HT1080 (cell line): ENCODE results near the gene RHOG. TPM values are rescaled to one million over a fixed set of nuclear protein-coding genes. Genes with fewer than 3 reads are reported as not detected.

ENCODE experiments used
- DNase-seq: peaks from one replicate; pipeline ENCODE4 v3.0.0-alpha.2; 2015; ENCODE audit warnings: low read depth
- small RNA-seq: library from RNA; depleted of rRNA; stranded (forward); fragments of <200 nt; gene quantifications from one replicate; pipeline ENCODE3, GENCODE V24; 2014
- total RNA-seq: library from RNA; depleted of rRNA; stranded (reverse); fragments of >200 nt; shearing (Covaris generic); gene quantifications from 2 replicates; pipeline ENCODE4 v1.2.3, GENCODE V29; 2014; rRNA removed

The RHOG gene
- total RNA-seq, 1 experiment from 2014 or later: 98.7 TPM

DNA sequence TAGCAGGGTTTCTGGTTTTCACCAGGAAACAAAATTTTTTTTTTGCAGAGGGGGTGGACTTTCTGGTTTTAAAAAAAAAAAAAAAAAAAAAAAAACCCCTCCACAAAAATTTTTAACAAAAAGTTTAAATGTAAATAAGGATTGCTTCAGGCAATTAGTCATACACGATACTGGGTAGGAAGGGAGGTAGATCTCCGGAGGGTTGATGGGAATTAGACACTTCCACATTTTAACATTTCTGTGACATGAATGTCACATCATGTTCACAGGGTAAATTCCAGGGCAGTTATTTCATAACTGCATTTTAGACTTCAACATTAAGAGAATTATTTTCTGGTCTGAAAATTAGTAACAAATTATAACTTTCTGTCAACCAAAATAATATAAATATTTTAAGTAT, 59.3 kb downstream of the RHOG start:
- DNase-seq: no peak

Small RNA genes lying within 50 kb of the gene (small RNA-seq; reads per million reads assigned to genes)
- not detected for gene RNU7-50P

Other genes with a start within 250 kb of the RHOG start
- not detected in 2 replicates for gene ART5, start 199.0 kb downstream of the RHOG start, total RNA-seq
- gene ART1, start 195.8 kb downstream of the RHOG start, total RNA-seq: not detected in 2 replicates
- gene CHRNA10, start 169.6 kb downstream of the RHOG start, total RNA-seq: 0.43 and 2.5 TPM in 2 replicates
- gene NUP98, start 43.4 kb downstream of the RHOG start, total RNA-seq: 126 and 168 TPM in 2 replicates
- gene PGAP2, start 32.4 kb downstream of the RHOG start, total RNA-seq: 11.0 and 12.0 TPM in 2 replicates
- 14.6 and 18.1 TPM in 2 replicates for gene STIM1, start 14.7 kb upstream of the RHOG start, total RNA-seq